ENCODE results near the gene AUTS2. TPM values are rescaled to one million over a fixed set of nuclear protein-coding genes. Genes with fewer than 3 reads are reported as not detected.

The AUTS2 gene
- total and polyA plus RNA-seq, 10 of the 15 experiments (the other 5 are each of a cell fraction or from before 2014, with no cell fraction given): 6.4 to 55.6 (median 21.6) TPM

DNA sequence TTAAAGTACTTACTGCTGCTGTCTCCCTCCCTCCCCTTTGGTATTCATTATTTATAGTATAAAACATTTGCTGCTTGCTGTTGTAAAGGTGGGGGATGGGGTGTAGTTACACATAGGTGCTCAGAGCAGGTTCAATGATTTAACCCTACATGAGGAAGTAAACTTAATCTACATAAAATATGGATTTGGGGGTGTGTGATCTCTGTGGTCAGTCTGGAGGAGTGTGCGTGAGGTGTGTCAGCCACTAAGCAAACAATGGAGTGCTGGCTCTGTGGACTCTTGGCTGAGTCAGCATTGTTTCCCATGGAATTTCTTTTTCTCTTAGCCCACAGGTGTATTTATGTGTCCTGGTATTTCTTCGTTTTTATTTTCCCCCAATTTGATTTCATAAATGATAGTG lies 133.9 kb downstream of the AUTS2 start (continued):
- no peak for TF ChIP-seq RELA (IDR thresholded peaks at IDR 0.05; ENCODE audit: borderline replicate concordance, partially characterized antibody)
- TF ChIP-seq RUNX3 (IDR thresholded peaks at IDR 0.05; ENCODE audit: low read length): peak; percentile 28; the same call in 1 of the 2 replicates
- no peak for TF ChIP-seq IRF4 (IDR thresholded peaks at IDR 0.05; ENCODE audit: low read depth, low read length)
- TF ChIP-seq MTA3 (IDR thresholded peaks at IDR 0.05; ENCODE audit: borderline replicate concordance, low read length): no peak
- TF ChIP-seq SMAD1 (IDR thresholded peaks at IDR 0.05; ENCODE audit: low read depth, partially characterized antibody): no peak
- no peak for TF ChIP-seq ATF2 (IDR thresholded peaks at IDR 0.05; ENCODE audit: low read length)

DNA sequence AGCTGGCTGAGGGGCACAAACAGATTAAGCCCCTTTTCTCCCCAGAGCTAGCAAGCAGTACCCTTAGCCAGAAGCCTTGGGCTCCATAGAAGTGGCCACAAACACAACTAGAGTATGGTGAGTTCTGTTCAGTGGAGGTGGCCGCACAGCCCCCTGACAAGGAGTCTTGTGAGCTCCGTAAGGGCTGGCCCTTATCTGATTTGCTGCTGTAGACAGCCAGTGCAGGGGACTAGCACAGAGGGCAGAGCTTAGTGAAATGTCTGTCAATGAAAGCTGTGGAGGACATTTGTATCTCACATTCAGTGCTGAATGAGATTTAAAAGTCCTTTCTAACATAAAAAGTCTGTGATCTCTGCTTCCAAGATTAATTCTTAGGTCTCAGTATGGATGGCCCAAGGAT lies 137.3 kb downstream of the AUTS2 start:
- ChIA-PET RAD21 (ENCODE audit: unreplicated experiment) (interaction anchor here (1.1 to 1.6 kb wide), 2 partner anchors 89 to 132 kb away, joined by 3 to 4 read pairs; no protein-coding TSS in a partner anchor), POLR2A (interaction anchor here (1.7 kb wide), 1 partner anchor 15 kb away, joined by 5 read pairs; no protein-coding TSS in a partner anchor), CTCF (interaction anchor here (1.7 kb wide), 1 partner anchor 29 kb away, joined by 3 read pairs; no protein-coding TSS in a partner anchor), SMC1A (ENCODE audit: uncharacterized antibody, unreplicated experiment) (interaction anchor here (0.8 to 2.0 kb wide), 3 partner anchors 12 to 68 kb away, joined by 3 to 5 read pairs (median 3); no protein-coding TSS in a partner anchor)
- H3K79me2 ChIP-seq (ENCODE audit: control insufficient read depth, insufficient read depth, low read length): no peaks in the 10 kb centered on the region; the same call in none of the 2 replicates
- no peaks in the 10 kb centered on the region for H3K36me3 ChIP-seq (ENCODE audit: control insufficient read depth in 2 of 2, insufficient read depth in 2 of 2, low read length in 1 of 2)
- H3K27ac ChIP-seq (ENCODE audit: control insufficient read depth, insufficient read depth): no peak overlapping the region
- in situ Hi-C loops (cut with MboI) (no loop called here), intact Hi-C loops (cut with micrococcal nuclease; ENCODE audit: unreplicated experiment) (loop anchor here (5.0 to 10.0 kb wide), 3 partner anchors 58 to 331 kb away; no protein-coding TSS in a partner anchor)
- H3K4me3 ChIP-seq: no peak overlapping the region
- BruUV-seq (replicated peaks): no TSS peak
- 46% methylated on average over 2 of the region's 2 CpGs for WGBS (ENCODE audit: insufficient coverage, insufficient replicate concordance, low lambda C conversion rate, missing lambda C conversion rate)
- ATAC-seq (no peak), DNase-seq (ENCODE audit: low read depth, low spot score) (no peak), FAIRE-seq (no peak)
- no peaks in the 10 kb centered on the region for H3K9me3 ChIP-seq (replicated peaks; ENCODE audit: control insufficient read depth, insufficient read depth, low read length)
- no peaks in the 10 kb centered on the region; a peak in 1 of 4 replicates for H3K27me3 ChIP-seq (replicated peaks in 1 of 2; ENCODE audit: control insufficient read depth in 2 of 2, insufficient read depth in 2 of 2, low read length in 1 of 2)
- no peak overlapping the region for H3K4me2 ChIP-seq (ENCODE audit: control insufficient read depth, insufficient read depth)
- H3K4me1 ChIP-seq (ENCODE audit: control insufficient read depth, insufficient read depth, low read length): peaks cover 32% of the 10 kb centered on the region
- H4K20me1 ChIP-seq (ENCODE audit: control insufficient read depth, insufficient read depth): peaks cover 3% of the 10 kb centered on the region; the same call in 1 of the 2 replicates
- H3K9ac ChIP-seq (ENCODE audit: control insufficient read depth, insufficient read depth, low read length): no peak overlapping the region
- H2AFZ ChIP-seq (ENCODE audit: control insufficient read depth, low read depth, low read length): no peak overlapping the region
- no peak for TF ChIP-seq PML (IDR thresholded peaks at IDR 0.05; ENCODE audit: low read length)
- TF ChIP-seq CHD1 (IDR thresholded peaks at IDR 0.05; ENCODE audit: low read depth, low read length): no peak
- no peak for TF ChIP-seq SIN3A (IDR thresholded peaks at IDR 0.05; ENCODE audit: low read depth, low read length)
- TF ChIP-seq ZBTB33 (IDR thresholded peaks at IDR 0.05): no peak
- no peak for TF ChIP-seq SMAD1 (IDR thresholded peaks at IDR 0.05; ENCODE audit: low read depth, partially characterized antibody)
- TF ChIP-seq, protein P1, sequence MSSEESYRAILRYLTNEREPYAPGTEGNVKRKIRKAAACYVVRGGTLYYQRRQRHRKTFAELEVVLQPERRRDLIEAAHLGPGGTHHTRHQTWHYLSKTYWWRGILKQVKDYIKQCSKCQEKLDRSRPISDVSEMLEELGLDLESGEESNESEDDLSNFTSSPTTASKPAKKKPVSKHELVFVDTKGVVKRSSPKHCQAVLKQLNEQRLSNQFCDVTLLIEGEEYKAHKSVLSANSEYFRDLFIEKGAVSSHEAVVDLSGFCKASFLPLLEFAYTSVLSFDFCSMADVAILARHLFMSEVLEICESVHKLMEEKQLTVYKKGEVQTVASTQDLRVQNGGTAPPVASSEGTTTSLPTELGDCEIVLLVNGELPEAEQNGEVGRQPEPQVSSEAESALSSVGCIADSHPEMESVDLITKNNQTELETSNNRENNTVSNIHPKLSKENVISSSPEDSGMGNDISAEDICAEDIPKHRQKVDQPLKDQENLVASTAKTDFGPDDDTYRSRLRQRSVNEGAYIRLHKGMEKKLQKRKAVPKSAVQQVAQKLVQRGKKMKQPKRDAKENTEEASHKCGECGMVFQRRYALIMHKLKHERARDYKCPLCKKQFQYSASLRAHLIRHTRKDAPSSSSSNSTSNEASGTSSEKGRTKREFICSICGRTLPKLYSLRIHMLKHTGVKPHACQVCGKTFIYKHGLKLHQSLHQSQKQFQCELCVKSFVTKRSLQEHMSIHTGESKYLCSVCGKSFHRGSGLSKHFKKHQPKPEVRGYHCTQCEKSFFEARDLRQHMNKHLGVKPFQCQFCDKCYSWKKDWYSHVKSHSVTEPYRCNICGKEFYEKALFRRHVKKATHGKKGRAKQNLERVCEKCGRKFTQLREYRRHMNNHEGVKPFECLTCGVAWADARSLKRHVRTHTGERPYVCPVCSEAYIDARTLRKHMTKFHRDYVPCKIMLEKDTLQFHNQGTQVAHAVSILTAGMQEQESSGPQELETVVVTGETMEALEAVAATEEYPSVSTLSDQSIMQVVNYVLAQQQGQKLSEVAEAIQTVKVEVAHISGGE (CRISPR knock-in tag; IDR thresholded peaks at IDR 0.05): no peak
- TF ChIP-seq USF2 (IDR thresholded peaks at IDR 0.05; ENCODE audit: borderline replicate concordance, low read depth, low read length): no peak
- no peak for TF ChIP-seq POLR2AphosphoS2 (IDR thresholded peaks at IDR 0.05; ENCODE audit: low read depth, low read length)
- TF ChIP-seq CHD4 (IDR thresholded peaks at IDR 0.05): no peak
- TF ChIP-seq TBL1XR1 (IDR thresholded peaks at IDR 0.05; ENCODE audit: low read depth, low read length): no peak
- no peak for TF ChIP-seq SREBF2 (IDR thresholded peaks at IDR 0.05; ENCODE audit: low read length)

Data from GM12878 (cell line).